Measurements from ENCODE around the gene PDCD2L. TPM values are rescaled to one million over a fixed set of nuclear protein-coding genes. Genes with fewer than 3 reads are reported as not detected.

Gene PDCD2L
- total and polyA plus RNA-seq, 10 of the 15 experiments (the other 5 are each of a cell fraction or from before 2014, with no cell fraction given) = 7.2 to 41.3 (median 26.9) TPM

DNA sequence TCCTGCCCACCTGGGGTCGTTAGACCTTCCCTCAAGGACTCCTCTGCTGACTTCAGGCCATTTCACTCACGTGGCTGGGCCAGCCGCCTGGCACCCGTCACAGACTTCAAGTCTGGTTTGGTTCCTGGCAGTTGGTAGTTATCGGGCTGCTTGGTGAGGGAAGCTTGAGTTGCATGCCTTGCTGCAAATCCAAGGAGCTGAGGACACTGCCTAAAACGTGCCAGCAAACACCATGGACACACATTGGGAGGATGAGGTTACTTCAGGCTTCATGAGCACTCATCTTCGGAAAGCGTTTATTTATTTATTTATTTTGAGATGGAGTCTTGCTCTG lies 36.6 kb upstream of the PDCD2L start (continued):
- TF ChIP-seq NFYA (IDR thresholded peaks at IDR 0.05; ENCODE audit: borderline replicate concordance, low read depth, low read length) (no peak), CTCF (IDR thresholded peaks at IDR 0.05 in 2 of 3, conservative IDR thresholded peaks at IDR 0.05 in 1 of 3; ENCODE audit: control insufficient read depth in 2 of 3, extremely low read depth in 1 of 3, insufficient read depth in 1 of 3, low read depth in 3 of 3, low read length in 3 of 3) (no peak), MTA2 (IDR thresholded peaks at IDR 0.05; ENCODE audit: low read depth) (no peak)

DNA sequence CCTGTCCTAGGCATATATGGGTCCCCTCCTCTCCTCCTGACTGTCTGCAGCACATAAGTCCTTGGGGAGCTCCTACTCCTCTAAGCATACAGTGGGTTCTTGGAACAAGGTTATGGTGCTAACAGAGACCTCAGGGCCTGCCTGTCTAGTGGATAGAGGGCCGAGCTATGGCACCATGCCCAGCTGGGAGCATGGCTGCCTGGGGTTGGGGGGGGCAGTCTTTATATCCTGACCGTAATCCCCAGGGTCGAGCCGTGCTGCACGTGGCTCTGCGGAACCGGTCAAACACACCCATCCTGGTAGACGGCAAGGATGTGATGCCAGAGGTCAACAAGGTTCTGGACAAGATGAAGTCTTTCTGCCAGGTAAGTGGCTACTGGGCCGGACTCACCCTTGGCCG lies 35.9 kb upstream of the PDCD2L start:
- in situ Hi-C loops (cut with MboI) = no loop called here
- Histone ChIP-seq H4K20me1 (ENCODE audit: control insufficient read depth, insufficient read depth) (peaks cover 4% of the 10 kb centered on the region; the same call in 1 of the 2 replicates), H3K4me2 (ENCODE audit: control insufficient read depth, insufficient read depth) (peak overlapping the region; percentile 12), H3K27me3 (replicated peaks in 1 of 2; ENCODE audit: control insufficient read depth in 2 of 2, insufficient read depth in 2 of 2, low read length in 1 of 2) (no peaks in the 10 kb centered on the region), H3K36me3 (ENCODE audit: control insufficient read depth in 2 of 2, insufficient read depth in 2 of 2, low read length in 1 of 2) (peaks cover 16 to 40% of the 10 kb centered on the region in 2 experiments), H3K27ac (ENCODE audit: control insufficient read depth, insufficient read depth) (no peak overlapping the region), H2AFZ (ENCODE audit: control insufficient read depth, low read depth, low read length) (no peak overlapping the region), H3K4me1 (ENCODE audit: control insufficient read depth, insufficient read depth, low read length) (peaks cover 14% of the 10 kb centered on the region), H3K9ac (ENCODE audit: control insufficient read depth, insufficient read depth, low read length) (no peak overlapping the region), H3K4me3 (peak overlapping the region; percentile 100; the same call in 1 of the 2 replicates), H3K9me3 (replicated peaks; ENCODE audit: control insufficient read depth, insufficient read depth, low read length) (no peaks in the 10 kb centered on the region), H3K79me2 (ENCODE audit: control insufficient read depth, insufficient read depth, low read length) (peaks cover 51% of the 10 kb centered on the region)
- CTCF ChIA-PET = interaction anchor here (0.7 to 1.4 kb wide), 3 partner anchors 9 to 62 kb away, joined by 3 to 4 read pairs (median 4); no protein-coding TSS in a partner anchor
- RAD21 ChIA-PET (ENCODE audit: unreplicated experiment) = no interaction called here
- DNase-seq (ENCODE audit: low read depth, low spot score) = no peak
- POLR2A ChIA-PET = interaction anchor here (0.6 kb wide), 1 partner anchor 20 kb away, joined by 4 read pairs; no protein-coding TSS in a partner anchor
- BruUV-seq (replicated peaks) = no TSS peak
- 84% methylated on average over 10 of the region's 10 CpGs for WGBS (ENCODE audit: insufficient coverage, insufficient replicate concordance, low lambda C conversion rate, missing lambda C conversion rate)
- SMC1A ChIA-PET (ENCODE audit: uncharacterized antibody, unreplicated experiment) = no interaction called here
- FAIRE-seq = no peak
- ATAC-seq = no peak
- intact Hi-C loops (cut with micrococcal nuclease; ENCODE audit: unreplicated experiment) = no loop called here
- TF ChIP-seq STAT1 (conservative IDR thresholded peaks at IDR 0.05) = no peak
- TF ChIP-seq, protein P1, sequence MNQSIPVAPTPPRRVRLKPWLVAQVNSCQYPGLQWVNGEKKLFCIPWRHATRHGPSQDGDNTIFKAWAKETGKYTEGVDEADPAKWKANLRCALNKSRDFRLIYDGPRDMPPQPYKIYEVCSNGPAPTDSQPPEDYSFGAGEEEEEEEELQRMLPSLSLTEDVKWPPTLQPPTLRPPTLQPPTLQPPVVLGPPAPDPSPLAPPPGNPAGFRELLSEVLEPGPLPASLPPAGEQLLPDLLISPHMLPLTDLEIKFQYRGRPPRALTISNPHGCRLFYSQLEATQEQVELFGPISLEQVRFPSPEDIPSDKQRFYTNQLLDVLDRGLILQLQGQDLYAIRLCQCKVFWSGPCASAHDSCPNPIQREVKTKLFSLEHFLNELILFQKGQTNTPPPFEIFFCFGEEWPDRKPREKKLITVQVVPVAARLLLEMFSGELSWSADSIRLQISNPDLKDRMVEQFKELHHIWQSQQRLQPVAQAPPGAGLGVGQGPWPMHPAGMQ (IDR thresholded peaks at IDR 0.05; ENCODE audit: borderline replicate concordance) = no peak
- no peak for TF ChIP-seq FOXK2 (IDR thresholded peaks at IDR 0.05)
- no peak for TF ChIP-seq SRF (IDR thresholded peaks at IDR 0.05; ENCODE audit: low read depth in 2 of 2, low read length in 2 of 2)
- TF ChIP-seq IKZF2 (IDR thresholded peaks at IDR 0.05) = no peak
- TF ChIP-seq POLR2AphosphoS5 (IDR thresholded peaks at IDR 0.05; ENCODE audit: low read length) = no peak; the same call in 1 of the 2 replicates
- TF ChIP-seq, protein P2, sequence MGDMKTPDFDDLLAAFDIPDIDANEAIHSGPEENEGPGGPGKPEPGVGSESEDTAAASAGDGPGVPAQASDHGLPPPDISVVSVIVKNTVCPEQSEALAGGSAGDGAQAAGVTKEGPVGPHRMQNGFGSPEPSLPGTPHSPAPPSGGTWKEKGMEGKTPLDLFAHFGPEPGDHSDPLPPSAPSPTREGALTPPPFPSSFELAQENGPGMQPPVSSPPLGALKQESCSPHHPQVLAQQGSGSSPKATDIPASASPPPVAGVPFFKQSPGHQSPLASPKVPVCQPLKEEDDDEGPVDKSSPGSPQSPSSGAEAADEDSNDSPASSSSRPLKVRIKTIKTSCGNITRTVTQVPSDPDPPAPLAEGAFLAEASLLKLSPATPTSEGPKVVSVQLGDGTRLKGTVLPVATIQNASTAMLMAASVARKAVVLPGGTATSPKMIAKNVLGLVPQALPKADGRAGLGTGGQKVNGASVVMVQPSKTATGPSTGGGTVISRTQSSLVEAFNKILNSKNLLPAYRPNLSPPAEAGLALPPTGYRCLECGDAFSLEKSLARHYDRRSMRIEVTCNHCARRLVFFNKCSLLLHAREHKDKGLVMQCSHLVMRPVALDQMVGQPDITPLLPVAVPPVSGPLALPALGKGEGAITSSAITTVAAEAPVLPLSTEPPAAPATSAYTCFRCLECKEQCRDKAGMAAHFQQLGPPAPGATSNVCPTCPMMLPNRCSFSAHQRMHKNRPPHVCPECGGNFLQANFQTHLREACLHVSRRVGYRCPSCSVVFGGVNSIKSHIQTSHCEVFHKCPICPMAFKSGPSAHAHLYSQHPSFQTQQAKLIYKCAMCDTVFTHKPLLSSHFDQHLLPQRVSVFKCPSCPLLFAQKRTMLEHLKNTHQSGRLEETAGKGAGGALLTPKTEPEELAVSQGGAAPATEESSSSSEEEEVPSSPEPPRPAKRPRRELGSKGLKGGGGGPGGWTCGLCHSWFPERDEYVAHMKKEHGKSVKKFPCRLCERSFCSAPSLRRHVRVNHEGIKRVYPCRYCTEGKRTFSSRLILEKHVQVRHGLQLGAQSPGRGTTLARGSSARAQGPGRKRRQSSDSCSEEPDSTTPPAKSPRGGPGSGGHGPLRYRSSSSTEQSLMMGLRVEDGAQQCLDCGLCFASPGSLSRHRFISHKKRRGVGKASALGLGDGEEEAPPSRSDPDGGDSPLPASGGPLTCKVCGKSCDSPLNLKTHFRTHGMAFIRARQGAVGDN (IDR thresholded peaks at IDR 0.05) = no peak
- TF ChIP-seq CTCF (IDR thresholded peaks at IDR 0.05 in 2 of 3, conservative IDR thresholded peaks at IDR 0.05 in 1 of 3; ENCODE audit: control insufficient read depth in 2 of 3, extremely low read depth in 1 of 3, insufficient read depth in 1 of 3, low read depth in 3 of 3, low read length in 3 of 3) = no peak
- no peak for TF ChIP-seq POLR2AphosphoS2 (IDR thresholded peaks at IDR 0.05; ENCODE audit: low read depth, low read length)
- no peak for TF ChIP-seq ASH2L (IDR thresholded peaks at IDR 0.05; ENCODE audit: borderline replicate concordance, low read depth)
